Measurements from ENCODE around the gene CPNE4. TPM values are rescaled to one million over a fixed set of nuclear protein-coding genes. Genes with fewer than 3 reads are reported as not detected.

The CPNE4 gene
- total RNA-seq, 4 donors from 2014 or later: 0.79 TPM; not detected in 3

DNA sequence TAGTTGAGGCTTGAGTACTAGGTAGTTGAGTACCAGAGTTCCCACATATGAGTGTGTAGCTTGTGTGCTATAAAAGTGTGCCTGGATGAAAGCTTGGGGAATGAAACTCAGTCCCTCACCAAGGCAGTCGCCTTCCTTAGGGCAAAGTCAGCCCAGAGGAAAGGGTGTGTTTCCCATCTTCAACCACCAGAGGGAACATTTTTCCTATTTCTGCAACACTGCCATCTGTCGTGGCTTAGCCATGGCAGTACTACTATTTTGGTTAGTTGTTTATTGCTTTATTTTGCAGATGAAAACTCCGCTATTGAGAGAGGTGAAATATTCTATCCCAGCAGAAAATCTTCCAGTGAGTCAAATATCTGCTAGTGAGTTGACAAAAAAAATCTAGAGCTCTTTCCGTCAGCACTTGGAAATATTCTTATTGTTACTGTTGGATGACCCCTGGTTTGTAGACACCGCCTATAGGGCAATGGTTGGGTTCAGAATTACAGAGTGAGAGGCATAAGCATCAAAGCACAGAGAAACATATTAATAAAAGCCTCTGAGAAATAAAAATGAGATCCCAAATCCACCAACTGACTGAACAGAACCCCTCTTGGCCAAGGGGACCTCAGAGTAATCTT is 239.9 kb downstream of the CPNE4 start:
- DNase-seq (ENCODE audit: low spot score) (no peak), ATAC-seq (ENCODE audit: low FRiP score) (peak; percentile 56)
- TF ChIP-seq, protein P1, sequence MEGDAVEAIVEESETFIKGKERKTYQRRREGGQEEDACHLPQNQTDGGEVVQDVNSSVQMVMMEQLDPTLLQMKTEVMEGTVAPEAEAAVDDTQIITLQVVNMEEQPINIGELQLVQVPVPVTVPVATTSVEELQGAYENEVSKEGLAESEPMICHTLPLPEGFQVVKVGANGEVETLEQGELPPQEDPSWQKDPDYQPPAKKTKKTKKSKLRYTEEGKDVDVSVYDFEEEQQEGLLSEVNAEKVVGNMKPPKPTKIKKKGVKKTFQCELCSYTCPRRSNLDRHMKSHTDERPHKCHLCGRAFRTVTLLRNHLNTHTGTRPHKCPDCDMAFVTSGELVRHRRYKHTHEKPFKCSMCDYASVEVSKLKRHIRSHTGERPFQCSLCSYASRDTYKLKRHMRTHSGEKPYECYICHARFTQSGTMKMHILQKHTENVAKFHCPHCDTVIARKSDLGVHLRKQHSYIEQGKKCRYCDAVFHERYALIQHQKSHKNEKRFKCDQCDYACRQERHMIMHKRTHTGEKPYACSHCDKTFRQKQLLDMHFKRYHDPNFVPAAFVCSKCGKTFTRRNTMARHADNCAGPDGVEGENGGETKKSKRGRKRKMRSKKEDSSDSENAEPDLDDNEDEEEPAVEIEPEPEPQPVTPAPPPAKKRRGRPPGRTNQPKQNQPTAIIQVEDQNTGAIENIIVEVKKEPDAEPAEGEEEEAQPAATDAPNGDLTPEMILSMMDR (IDR thresholded peaks at IDR 0.05): no peak

DNA sequence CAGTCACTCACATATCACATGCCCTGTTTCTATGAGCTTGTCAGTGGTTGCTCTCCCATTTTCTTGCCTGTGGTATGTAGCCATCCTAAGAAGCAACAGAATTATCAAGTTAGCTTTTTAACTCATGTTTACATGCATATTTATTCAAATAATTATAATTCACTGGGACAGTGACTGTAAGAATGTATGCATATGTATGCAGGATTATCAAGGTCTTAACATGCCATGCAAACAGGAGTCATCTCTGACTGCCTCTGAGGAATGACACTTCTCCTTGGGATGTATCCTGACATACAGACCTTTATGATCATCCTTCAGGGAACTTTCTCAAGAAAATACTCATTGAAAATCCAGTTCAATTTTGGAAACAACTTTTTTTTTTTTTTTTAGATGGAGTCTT is 240.9 kb downstream of the CPNE4 start:
- ATAC-seq (ENCODE audit: low FRiP score) (no peak), DNase-seq (ENCODE audit: low spot score) (no peak)
- TF ChIP-seq, protein P1 (IDR thresholded peaks at IDR 0.05): no peak

DNA sequence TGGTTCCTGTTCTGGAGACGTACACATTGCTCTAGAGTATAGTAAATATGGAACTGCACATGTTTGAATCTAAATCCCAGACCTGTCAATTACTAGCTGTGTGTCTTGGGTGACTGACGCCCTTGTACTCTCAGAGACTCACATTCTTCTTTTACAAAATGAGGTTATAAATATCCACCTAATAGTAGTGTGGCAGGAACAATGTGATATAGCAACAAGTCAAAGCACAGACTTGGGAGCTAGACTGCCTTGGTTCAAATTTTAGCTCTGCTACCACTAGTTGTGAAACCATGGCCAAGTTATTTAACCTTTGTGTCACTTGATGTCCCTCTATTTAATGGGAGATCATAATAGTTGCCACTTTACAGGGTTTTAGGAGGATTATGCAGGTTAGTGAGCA is 245.6 kb downstream of the CPNE4 start:
- TF ChIP-seq, protein P1 (IDR thresholded peaks at IDR 0.05): no peak
- DNase-seq (ENCODE audit: low spot score) (no peak), ATAC-seq (ENCODE audit: low FRiP score) (no peak)

DNA sequence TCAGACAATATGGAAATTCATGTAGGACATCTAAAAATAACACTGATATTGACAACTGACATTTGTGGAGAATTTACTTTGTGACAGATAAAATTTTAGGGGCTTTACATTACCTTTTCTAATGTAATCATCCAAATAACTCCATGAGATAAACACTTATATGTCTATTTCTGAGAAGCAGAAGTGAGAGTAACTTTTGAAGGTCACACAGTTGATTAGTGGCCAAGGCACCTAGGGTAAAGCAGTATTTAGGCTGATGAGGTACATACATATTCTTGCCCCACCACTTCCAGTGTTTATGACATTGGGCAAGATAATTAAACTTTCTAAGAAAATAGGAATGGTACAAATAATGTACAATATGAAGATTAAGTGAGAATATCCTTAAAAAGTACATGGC is 248.4 kb downstream of the CPNE4 start:
- TF ChIP-seq, protein P1 (IDR thresholded peaks at IDR 0.05): no peak
- DNase-seq (ENCODE audit: low spot score) (no peak), ATAC-seq (ENCODE audit: low FRiP score) (no peak)

DNA sequence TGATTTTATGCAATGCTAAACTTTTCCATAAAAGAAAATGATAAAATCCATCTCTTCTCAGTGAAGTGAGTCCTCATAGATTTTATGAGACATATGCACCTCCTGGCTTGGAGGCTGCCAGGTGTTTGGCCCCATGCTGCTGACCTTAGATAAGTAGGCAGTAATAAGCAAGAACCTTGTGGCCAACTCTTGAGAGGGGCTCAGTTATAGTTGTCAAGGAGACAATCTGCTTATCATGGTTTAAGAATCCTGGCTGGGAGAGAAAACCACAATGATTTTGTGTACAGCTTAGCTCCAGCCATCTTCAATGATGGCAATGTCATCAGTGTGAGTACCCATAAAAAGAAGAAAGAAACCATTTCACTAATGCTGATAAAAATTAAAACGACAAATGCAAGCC is 252.1 kb downstream of the CPNE4 start:
- DNase-seq (ENCODE audit: low spot score) (no peak), ATAC-seq (ENCODE audit: low FRiP score) (no peak)
- TF ChIP-seq, protein P1 (IDR thresholded peaks at IDR 0.05): no peak

DNA sequence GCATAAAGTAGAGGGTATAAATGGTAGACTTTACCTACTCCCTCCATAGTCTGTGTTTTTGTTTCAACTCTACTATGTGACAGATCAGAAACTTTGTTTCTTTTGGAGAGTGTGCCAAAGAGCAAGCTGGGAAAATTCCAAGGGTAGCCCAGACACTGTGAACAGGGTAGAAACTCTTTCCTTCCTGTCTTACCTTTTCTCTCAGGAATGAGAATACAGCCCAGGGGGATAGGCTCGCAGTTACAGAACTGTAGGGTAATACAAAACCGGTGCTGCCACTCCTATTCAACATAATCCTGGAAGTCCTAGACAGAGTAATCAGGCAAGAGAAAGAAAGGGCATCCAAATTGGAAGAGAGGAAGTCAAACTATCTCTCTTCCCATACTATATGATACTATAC is 256.3 kb downstream of the CPNE4 start:
- TF ChIP-seq, protein P1 (IDR thresholded peaks at IDR 0.05): no peak
- ATAC-seq (ENCODE audit: low FRiP score) (no peak), DNase-seq (ENCODE audit: low spot score) (no peak)

DNA sequence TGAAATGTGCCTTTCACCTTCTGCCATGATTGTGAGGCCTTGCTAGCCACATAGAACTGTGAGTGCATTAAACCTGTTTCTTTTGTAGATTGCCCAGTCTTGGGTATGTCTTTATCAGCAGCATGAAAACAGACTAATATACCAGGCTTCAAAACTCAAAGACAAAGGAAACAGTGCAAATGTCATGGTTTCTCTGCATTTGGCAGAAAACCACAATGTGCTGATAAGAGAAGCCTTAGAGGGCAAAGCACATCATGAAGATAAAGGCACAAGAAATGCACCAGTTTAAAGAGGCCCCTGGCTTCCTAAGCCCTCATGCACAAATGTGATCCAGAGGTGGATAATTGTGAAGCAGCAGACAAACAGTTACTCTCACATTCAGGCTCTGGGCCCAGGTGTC is 259.2 kb downstream of the CPNE4 start:
- TF ChIP-seq, protein P1 (IDR thresholded peaks at IDR 0.05): no peak
- ATAC-seq (ENCODE audit: low FRiP score) (no peak), DNase-seq (ENCODE audit: low spot score) (no peak)
